PFSK-1 (cell line): Measurements from ENCODE around the gene PRUNE1.

ENCODE experiments used
- FOXP2 ChIP-seq: optimal IDR thresholded peaks from 2 replicates; pipeline ENCODE3; 2011; ENCODE audit warnings: borderline replicate concordance, control low read depth, inconsistent platforms; ENCODE audit not compliant: insufficient read depth; ENCODE audit errors: extremely low read length, extremely low read depth
- POLR2AphosphoS5 ChIP-seq: IDR thresholded peaks from 2 replicates; pipeline ENCODE4 v1.6.1; 2012; ENCODE audit warnings: low read depth, mild to moderate bottlenecking, control low read depth, low read length, moderate library complexity
- SIN3A ChIP-seq: IDR thresholded peaks from 2 replicates; pipeline ENCODE4 v1.6.1; 2012; ENCODE audit warnings: mild to moderate bottlenecking, low read length, moderate library complexity, borderline replicate concordance; ENCODE audit not compliant: insufficient read depth
- TAF1 ChIP-seq: IDR thresholded peaks from 2 replicates; pipeline ENCODE4 v1.6.1; 2012; ENCODE audit warnings: low read length, control low read depth, borderline replicate concordance; ENCODE audit not compliant: insufficient read depth
- TF ChIP-seq, protein P1 (sequence below), 2 experiments: IDR thresholded peaks; 2 replicates each; pipeline versions ENCODE4 v1.6.1 to v1.8.0; 2011 to 2012; ENCODE audit warnings: low read depth in 2 of 2, low read length in 2 of 2, control low read depth in 1 of 2, inconsistent platforms in 1 of 2, mild to moderate bottlenecking in 1 of 2, moderate library complexity in 1 of 2; ENCODE audit not compliant: insufficient read depth in 1 of 2

The PRUNE1 gene

DNA sequence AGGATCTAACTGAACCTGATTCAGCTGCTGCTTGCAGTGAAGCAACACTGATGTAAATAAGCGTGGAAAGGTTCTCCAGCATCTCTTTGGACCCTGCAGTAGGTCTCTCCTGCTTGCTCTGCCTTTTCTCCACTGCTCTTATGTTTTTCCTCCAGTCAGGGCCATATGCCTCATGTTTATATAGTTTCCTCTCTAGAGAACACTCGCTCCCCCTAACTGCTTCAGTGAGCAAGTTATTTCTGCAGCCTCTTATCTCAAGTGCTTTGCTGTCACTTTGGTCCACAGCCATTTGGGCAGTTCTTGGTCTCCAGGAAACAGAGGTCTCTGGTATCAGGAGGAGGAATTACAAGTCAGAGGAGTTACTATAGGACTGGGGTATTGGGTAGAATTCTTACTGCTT is 5.3 kb downstream of the PRUNE1 start:
- no peak for TF ChIP-seq TAF1
- no peak for TF ChIP-seq FOXP2
- TF ChIP-seq POLR2AphosphoS5: no peak
- no peak for TF ChIP-seq SIN3A
- TF ChIP-seq, protein P1, sequence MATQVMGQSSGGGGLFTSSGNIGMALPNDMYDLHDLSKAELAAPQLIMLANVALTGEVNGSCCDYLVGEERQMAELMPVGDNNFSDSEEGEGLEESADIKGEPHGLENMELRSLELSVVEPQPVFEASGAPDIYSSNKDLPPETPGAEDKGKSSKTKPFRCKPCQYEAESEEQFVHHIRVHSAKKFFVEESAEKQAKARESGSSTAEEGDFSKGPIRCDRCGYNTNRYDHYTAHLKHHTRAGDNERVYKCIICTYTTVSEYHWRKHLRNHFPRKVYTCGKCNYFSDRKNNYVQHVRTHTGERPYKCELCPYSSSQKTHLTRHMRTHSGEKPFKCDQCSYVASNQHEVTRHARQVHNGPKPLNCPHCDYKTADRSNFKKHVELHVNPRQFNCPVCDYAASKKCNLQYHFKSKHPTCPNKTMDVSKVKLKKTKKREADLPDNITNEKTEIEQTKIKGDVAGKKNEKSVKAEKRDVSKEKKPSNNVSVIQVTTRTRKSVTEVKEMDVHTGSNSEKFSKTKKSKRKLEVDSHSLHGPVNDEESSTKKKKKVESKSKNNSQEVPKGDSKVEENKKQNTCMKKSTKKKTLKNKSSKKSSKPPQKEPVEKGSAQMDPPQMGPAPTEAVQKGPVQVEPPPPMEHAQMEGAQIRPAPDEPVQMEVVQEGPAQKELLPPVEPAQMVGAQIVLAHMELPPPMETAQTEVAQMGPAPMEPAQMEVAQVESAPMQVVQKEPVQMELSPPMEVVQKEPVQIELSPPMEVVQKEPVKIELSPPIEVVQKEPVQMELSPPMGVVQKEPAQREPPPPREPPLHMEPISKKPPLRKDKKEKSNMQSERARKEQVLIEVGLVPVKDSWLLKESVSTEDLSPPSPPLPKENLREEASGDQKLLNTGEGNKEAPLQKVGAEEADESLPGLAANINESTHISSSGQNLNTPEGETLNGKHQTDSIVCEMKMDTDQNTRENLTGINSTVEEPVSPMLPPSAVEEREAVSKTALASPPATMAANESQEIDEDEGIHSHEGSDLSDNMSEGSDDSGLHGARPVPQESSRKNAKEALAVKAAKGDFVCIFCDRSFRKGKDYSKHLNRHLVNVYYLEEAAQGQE (IDR thresholded peaks at IDR 0.05; ENCODE audit: insufficient read depth in 1 of 2, low read depth in 2 of 2, low read length in 2 of 2): no peak

DNA sequence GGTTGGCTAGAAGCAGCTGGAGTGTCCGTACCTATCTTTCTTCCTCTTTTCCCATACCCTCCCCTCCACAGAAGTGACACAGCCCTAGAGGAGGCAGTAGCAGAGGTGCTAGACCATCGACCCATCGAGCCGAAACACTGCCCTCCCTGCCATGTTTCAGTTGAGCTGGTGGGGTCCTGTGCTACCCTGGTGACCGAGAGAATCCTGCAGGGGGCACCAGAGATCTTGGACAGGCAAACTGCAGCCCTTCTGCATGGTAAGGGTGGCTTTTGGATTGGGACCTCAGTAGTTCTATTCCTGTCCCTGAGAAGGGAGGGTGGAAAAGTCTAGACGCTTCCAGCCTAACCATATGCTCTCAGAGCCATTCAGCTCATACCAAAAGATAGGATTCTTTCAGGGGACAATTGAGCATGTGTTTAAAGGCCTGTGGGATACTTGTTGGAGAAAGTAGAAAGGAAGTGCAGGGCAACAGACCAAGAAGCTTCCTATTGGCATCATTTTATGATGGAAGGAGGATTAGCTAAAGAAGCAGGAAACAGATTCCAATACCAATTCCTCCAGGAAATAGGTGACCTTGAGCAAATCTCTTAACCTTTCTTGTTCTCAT is 16.4 kb downstream of the PRUNE1 start:
- TF ChIP-seq POLR2AphosphoS5: no peak
- no peak for TF ChIP-seq SIN3A
- TF ChIP-seq, protein P1 (IDR thresholded peaks at IDR 0.05; ENCODE audit: insufficient read depth in 1 of 2, low read depth in 2 of 2, low read length in 2 of 2): no peak
- TF ChIP-seq FOXP2: no peak
- TF ChIP-seq TAF1: no peak

DNA sequence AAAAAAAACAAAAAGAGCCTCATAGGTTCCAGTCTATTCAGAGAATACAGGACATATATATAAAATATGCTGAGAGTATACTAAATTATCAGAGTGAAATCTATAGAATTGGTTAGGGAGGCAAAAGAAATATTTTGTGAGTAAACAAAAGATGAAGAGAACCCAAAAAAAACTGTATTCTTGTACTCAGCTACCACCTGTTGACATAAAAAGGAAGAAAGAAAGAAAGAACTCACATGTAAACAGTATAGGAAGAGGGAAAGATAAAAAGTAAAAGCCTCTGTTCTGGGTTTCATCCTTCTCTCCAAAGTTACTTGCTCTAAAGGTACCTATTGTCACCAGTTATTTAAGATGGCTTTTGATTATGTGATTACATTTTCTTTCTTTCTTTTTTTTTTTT is 18.2 kb downstream of the PRUNE1 start:
- TF ChIP-seq TAF1 (no peak), POLR2AphosphoS5 (no peak), SIN3A (no peak), FOXP2 (no peak)
- TF ChIP-seq, protein P1 (IDR thresholded peaks at IDR 0.05; ENCODE audit: insufficient read depth in 1 of 2, low read depth in 2 of 2, low read length in 2 of 2): no peak

DNA sequence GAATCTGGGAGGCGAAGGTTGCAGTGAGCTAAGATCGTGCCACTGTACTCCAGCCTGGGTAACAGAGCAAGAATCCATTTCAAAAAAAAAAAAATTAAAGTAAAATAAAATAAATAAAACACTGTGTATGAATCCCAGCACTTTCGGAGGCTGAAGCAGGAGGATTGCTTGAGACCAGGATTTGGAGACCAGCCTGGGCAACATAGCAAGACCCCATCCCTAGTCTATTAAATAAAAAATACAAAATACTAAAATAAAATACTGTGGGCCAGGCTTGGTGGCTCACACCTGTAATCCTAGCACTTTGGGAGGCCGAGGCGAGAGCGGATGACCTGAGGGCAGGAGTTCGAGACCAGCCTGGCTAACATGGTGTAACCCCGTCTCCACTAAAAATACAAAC is 23.9 kb downstream of the PRUNE1 start:
- no peak for TF ChIP-seq TAF1
- no peak for TF ChIP-seq SIN3A
- TF ChIP-seq, protein P1 (IDR thresholded peaks at IDR 0.05; ENCODE audit: insufficient read depth in 1 of 2, low read depth in 2 of 2, low read length in 2 of 2): no peak
- TF ChIP-seq POLR2AphosphoS5: no peak
- TF ChIP-seq FOXP2: no peak

DNA sequence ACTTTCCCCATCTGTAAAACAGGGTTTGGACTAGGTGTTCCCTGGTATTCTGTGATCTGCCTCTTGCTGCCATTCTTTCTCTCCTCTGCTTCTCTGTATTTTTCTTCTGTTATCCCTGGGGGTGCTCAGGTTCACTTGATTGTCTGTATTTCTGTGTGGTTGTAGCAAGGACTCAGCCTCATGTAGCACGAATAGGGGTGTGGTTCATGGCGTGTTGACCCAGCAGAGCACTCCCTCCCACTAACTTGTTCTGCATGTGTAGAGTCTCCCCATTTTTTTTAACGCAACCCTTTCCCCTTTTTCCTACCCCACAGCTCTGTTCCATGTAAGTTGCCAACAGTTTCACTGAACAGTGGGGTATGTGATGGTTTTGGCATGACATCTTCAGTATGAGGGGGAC is 26.9 kb downstream of the PRUNE1 start:
- TF ChIP-seq FOXP2 (no peak), TAF1 (no peak)
